GM21786 (cell line): ENCODE measurements around the gene GALNT6.
A peak's percentile ranks its signal among the peaks of the same experiment; 100 is the strongest.

ENCODE experiments used
- ATAC-seq: cut with Tn5 transposase; IDR thresholded peaks from one replicate; pipeline ENCODE4 v1.9.1; 2021; ENCODE audit not compliant: unreplicated experiment

GALNT6 gene

GRCh38 chr12:51406290-51406689 lies 15.1 kb upstream of the GALNT6 start:
- no peak for ATAC-seq

- no peak for ATAC-seq
Observed at GRCh38 chr12:51405801-51406207, 14.6 kb upstream of the GALNT6 start.

- ATAC-seq: no peak
Observed at GRCh38 chr12:51404627-51405026, 13.4 kb upstream of the GALNT6 start.

GRCh38 chr12:51403681-51404136 lies 12.5 kb upstream of the GALNT6 start:
- no peak for ATAC-seq

- no peak for ATAC-seq
Observed at GRCh38 chr12:51403159-51403558, 12.0 kb upstream of the GALNT6 start.

GRCh38 chr12:51401900-51402299 lies 10.7 kb upstream of the GALNT6 start:
- no peak for ATAC-seq

- ATAC-seq: no peak
Observed at GRCh38 chr12:51401486-51401885, 10.3 kb upstream of the GALNT6 start.

- no peak for ATAC-seq
Observed at GRCh38 chr12:51401020-51401419, 9.8 kb upstream of the GALNT6 start.

- no peak for ATAC-seq
Observed at GRCh38 chr12:51399891-51400290, 8.7 kb upstream of the GALNT6 start.

- ATAC-seq: no peak
Observed at GRCh38 chr12:51397670-51398069, 6.5 kb upstream of the GALNT6 start.

- peak; percentile 46 for ATAC-seq
Observed at GRCh38 chr12:51395283-51396230, 4.4 kb upstream of the GALNT6 start.

- no peak for ATAC-seq
Observed at GRCh38 chr12:51393676-51394545, 2.7 kb upstream of the GALNT6 start.

- ATAC-seq: peak; percentile 25
Observed at GRCh38 chr12:51392556-51393237, 1.5 kb upstream of the GALNT6 start.

GRCh38 chr12:51390891-51391282 lies 319 bp downstream of the GALNT6 start:
- ATAC-seq: peak; percentile 12

GRCh38 chr12:51390457-51390856 lies 749 bp downstream of the GALNT6 start:
- no peak for ATAC-seq

GRCh38 chr12:51389302-51389999 lies 1.8 kb downstream of the GALNT6 start:
- ATAC-seq: no peak

GRCh38 chr12:51388846-51389245 lies 2.4 kb downstream of the GALNT6 start:
- no peak for ATAC-seq

GRCh38 chr12:51388069-51388799 lies 3.0 kb downstream of the GALNT6 start:
- no peak for ATAC-seq

- ATAC-seq: no peak
Observed at GRCh38 chr12:51386351-51386750, 4.9 kb downstream of the GALNT6 start.
